Common myeloid progenitor, CD34-positive (primary cell): ENCODE results near the gene MTHFD1.
A peak's percentile ranks its signal among the peaks of the same experiment; 100 is the strongest.

ENCODE experiments used
- CTCF ChIA-PET: fragments of 350-600 bp; sonication (Branson Sonifier 250); formaldehyde crosslinking; loops from one replicate; lab custom pipeline; 2021; ENCODE audit warnings: antibody characterized with exemption; lab: Charles Lee
- POLR2A ChIA-PET: fragments of 350-600 bp; sonication (Branson Sonifier 250); formaldehyde crosslinking; loops from one replicate; lab custom pipeline; 2021; ENCODE audit warnings: antibody characterized with exemption; lab: Charles Lee
- DNase-seq, 3 donors: peaks; one replicate each; pipeline versions ENCODE4 v3.0.0 to v3.0.0-alpha.2; 2013
- H3K27ac ChIP-seq, 2 experiments: 1 replicate in 1 of 2; 2 replicates in 1 of 2; pipeline ENCODE4 v1.7.0; 2013; ENCODE audit warnings: inconsistent platforms in 2 of 2, low read length in 2 of 2, mild to moderate bottlenecking in 2 of 2, low read depth in 1 of 2, moderate library complexity in 1 of 2; ENCODE audit not compliant: severe bottlenecking in 2 of 2, insufficient read depth in 1 of 2, poor library complexity in 1 of 2
- H3K27me3 ChIP-seq, 5 experiments: replicated peaks in 2 of 5; 1 replicate in 3 of 5; 2 replicates in 2 of 5; pipeline versions ENCODE4 v1.6.1 to v1.7.0; 2013; ENCODE audit warnings: low read length in 4 of 5, mild to moderate bottlenecking in 2 of 5, moderate library complexity in 2 of 5, inconsistent platforms in 1 of 5; ENCODE audit not compliant: insufficient read depth in 5 of 5, control insufficient read depth in 4 of 5
- H3K36me3 ChIP-seq, 4 experiments: 1 replicate in 2 of 4; 2 replicates in 2 of 4; pipeline versions ENCODE4 v1.6.1 to v1.7.0; 2013; ENCODE audit warnings: low read length in 3 of 4, control low read depth in 1 of 4, mild to moderate bottlenecking in 1 of 4; ENCODE audit not compliant: control insufficient read depth in 4 of 4, insufficient read depth in 4 of 4
- H3K4me1 ChIP-seq, 4 experiments: 1 replicate in 3 of 4; 2 replicates in 1 of 4; pipeline versions ENCODE4 v1.6.1 to v1.7.1; 2013; ENCODE audit warnings: low read length in 3 of 4, mild to moderate bottlenecking in 3 of 4, control low read depth in 1 of 4, inconsistent platforms in 1 of 4, moderate library complexity in 1 of 4; ENCODE audit not compliant: control insufficient read depth in 4 of 4, insufficient read depth in 4 of 4; ENCODE audit errors: control extremely low read depth in 1 of 4
- H3K4me3 ChIP-seq, 7 experiments: 1 replicate in 4 of 7; 2 replicates in 3 of 7; pipeline versions ENCODE4 v1.5.1 to v1.7.0; 2013; ENCODE audit warnings: mild to moderate bottlenecking in 7 of 7, low read length in 6 of 7, moderate library complexity in 6 of 7, inconsistent platforms in 2 of 7, low read depth in 2 of 7, control low read depth in 1 of 7; ENCODE audit not compliant: insufficient read depth in 4 of 7, control insufficient read depth in 1 of 7; ENCODE audit errors: extremely low read depth in 1 of 7
- H3K9me3 ChIP-seq, 5 experiments: 1 replicate in 4 of 5; 2 replicates in 1 of 5; pipeline versions ENCODE4 v1.6.1 to v1.7.1; 2013; ENCODE audit warnings: low read length in 4 of 5, mild to moderate bottlenecking in 2 of 5, inconsistent platforms in 1 of 5, low read depth in 1 of 5, moderate library complexity in 1 of 5; ENCODE audit not compliant: control insufficient read depth in 4 of 5, insufficient read depth in 2 of 5; ENCODE audit errors: control extremely low read depth in 1 of 5
- WGBS: methylation state at CpG from one replicate; pipeline ENCODE4 v1.1.5; 2013; ENCODE audit not compliant: insufficient coverage; 5-methylcytosine and 5-hydroxymethylcytosine counted together

MTHFD1 gene

GRCh38 chr14:64442300-64442988 is 54.3 kb downstream of the MTHFD1 start:
- no peaks in the 10 kb centered on the region for H3K9me3 ChIP-seq
- H3K4me3 ChIP-seq = no peak overlapping the region
- H3K36me3 ChIP-seq = peaks cover 16 to 78% (median 53%) of the 10 kb centered on the region in 4 experiments
- no peak overlapping the region for H3K27ac ChIP-seq
- ChIA-PET POLR2A (no interaction called here), CTCF (interaction anchor here (2.0 to 2.1 kb wide), 2 partner anchors 9 to 12 kb away, joined by 8 to 11 read pairs; no protein-coding TSS in a partner anchor)
- H3K4me1 ChIP-seq = peaks cover 0 to 7% (median 0%) of the 10 kb centered on the region in 4 experiments
- DNase-seq = no peak
- no peaks in the 10 kb centered on the region for H3K27me3 ChIP-seq
- 97% methylated on average over 16 of the region's 17 CpGs for WGBS

GRCh38 chr14:64444140-64444539 is 56.0 kb downstream of the MTHFD1 start:
- ChIA-PET CTCF (interaction anchor here (1.2 to 2.0 kb wide), 3 partner anchors 11 to 26 kb away, joined by 3 to 12 read pairs (median 8); no protein-coding TSS in a partner anchor), POLR2A (no interaction called here)
- Histone ChIP-seq H3K27me3 (no peaks in the 10 kb centered on the region), H3K36me3 (peaks cover 19 to 77% (median 53%) of the 10 kb centered on the region in 4 experiments), H3K4me3 (no peak overlapping the region), H3K27ac (no peak overlapping the region), H3K9me3 (no peaks in the 10 kb centered on the region), H3K4me1 (peaks cover 0 to 7% (median 0%) of the 10 kb centered on the region in 4 experiments)
- no peak for DNase-seq
- 87% methylated on average over 11 of the region's 11 CpGs for WGBS

- ChIA-PET POLR2A (no interaction called here), CTCF (interaction anchor here (0.8 to 1.8 kb wide), 3 partner anchors 15 to 25 kb away, joined by 3 to 12 read pairs (median 3); no protein-coding TSS in a partner anchor)
- no peaks in the 10 kb centered on the region for H3K9me3 ChIP-seq
These were observed 57.1 kb downstream of the MTHFD1 start for GRCh38 chr14:64444984-64445845.

GRCh38 chr14:64447876-64448670 is 59.9 kb downstream of the MTHFD1 start:
- 100% methylated on average over 2 of the region's 5 CpGs for WGBS
- Histone ChIP-seq H3K4me1 (peaks cover 0 to 7% (median 0%) of the 10 kb centered on the region in 4 experiments), H3K4me3 (no peak overlapping the region), H3K27me3 (no peaks in the 10 kb centered on the region), H3K9me3 (no peaks in the 10 kb centered on the region), H3K27ac (no peak overlapping the region), H3K36me3 (peaks cover 17 to 73% (median 48%) of the 10 kb centered on the region in 4 experiments)
- CTCF ChIA-PET = interaction anchor here (1.0 to 1.8 kb wide), 4 partner anchors 13 to 34 kb away, joined by 3 to 5 read pairs (median 4); partner anchors contain the start of gene AKAP5
- DNase-seq = no peak
- POLR2A ChIA-PET = no interaction called here

More at GRCh38 chr14:64444984-64445845, 57.1 kb downstream of the MTHFD1 start:
- Histone ChIP-seq H3K4me1 (peaks cover 0 to 7% (median 0%) of the 10 kb centered on the region in 4 experiments), H3K27ac (peak overlapping the region in 1 of 2 experiments; percentile 54), H3K27me3 (no peaks in the 10 kb centered on the region), H3K36me3 (peaks cover 20 to 79% (median 59%) of the 10 kb centered on the region in 4 experiments), H3K4me3 (no peak overlapping the region)
- DNase-seq = peak in 2 of 3 donors; percentile 28 to 30
- WGBS = 96% methylated on average over 4 of the region's 7 CpGs

GRCh38 chr14:64450255-64450654 is 62.1 kb downstream of the MTHFD1 start:
- no peaks in the 10 kb centered on the region for H3K27me3 ChIP-seq
- peaks cover 12 to 71% (median 48%) of the 10 kb centered on the region in 4 experiments for H3K36me3 ChIP-seq
- DNase-seq = no peak
- 100% methylated on average over 1 of the region's 2 CpGs for WGBS
- ChIA-PET CTCF (interaction anchor here (0.6 to 2.1 kb wide), 2 partner anchors 12 to 51 kb away, joined by 6 to 10 read pairs; no protein-coding TSS in a partner anchor), POLR2A (no interaction called here)
- no peak overlapping the region for H3K27ac ChIP-seq
- no peaks in the 10 kb centered on the region for H3K9me3 ChIP-seq
- H3K4me3 ChIP-seq = no peak overlapping the region
- H3K4me1 ChIP-seq = peaks cover 0 to 4% (median 0%) of the 10 kb centered on the region in 4 experiments

GRCh38 chr14:64454671-64455070 is 66.5 kb downstream of the MTHFD1 start:
- DNase-seq = no peak
- H3K27ac ChIP-seq = no peak overlapping the region
- CTCF ChIA-PET = interaction anchor here (1.0 to 1.6 kb wide), 3 partner anchors 12 to 27 kb away, joined by 3 to 6 read pairs (median 5); no protein-coding TSS in a partner anchor
- peaks cover 20 to 83% (median 48%) of the 10 kb centered on the region in 4 experiments for H3K36me3 ChIP-seq
- no peak overlapping the region for H3K4me3 ChIP-seq
- no peaks in the 10 kb centered on the region for H3K27me3 ChIP-seq
- H3K4me1 ChIP-seq = no peaks in the 10 kb centered on the region
- POLR2A ChIA-PET = no interaction called here
- no peaks in the 10 kb centered on the region for H3K9me3 ChIP-seq
- WGBS = 98% methylated on average over 10 of the region's 10 CpGs
